GM10847 (cell line): Measurements from ENCODE around the gene SYT12.

Experiments
- POLR2A ChIP-seq: IDR thresholded peaks from 2 replicates; pipeline ENCODE4 v1.6.1; 2011; ENCODE audit not compliant: insufficient read length; ENCODE audit errors: extremely low read depth

The SYT12 gene, protein sequence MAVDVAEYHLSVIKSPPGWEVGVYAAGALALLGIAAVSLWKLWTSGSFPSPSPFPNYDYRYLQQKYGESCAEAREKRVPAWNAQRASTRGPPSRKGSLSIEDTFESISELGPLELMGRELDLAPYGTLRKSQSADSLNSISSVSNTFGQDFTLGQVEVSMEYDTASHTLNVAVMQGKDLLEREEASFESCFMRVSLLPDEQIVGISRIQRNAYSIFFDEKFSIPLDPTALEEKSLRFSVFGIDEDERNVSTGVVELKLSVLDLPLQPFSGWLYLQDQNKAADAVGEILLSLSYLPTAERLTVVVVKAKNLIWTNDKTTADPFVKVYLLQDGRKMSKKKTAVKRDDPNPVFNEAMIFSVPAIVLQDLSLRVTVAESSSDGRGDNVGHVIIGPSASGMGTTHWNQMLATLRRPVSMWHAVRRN

DNA sequence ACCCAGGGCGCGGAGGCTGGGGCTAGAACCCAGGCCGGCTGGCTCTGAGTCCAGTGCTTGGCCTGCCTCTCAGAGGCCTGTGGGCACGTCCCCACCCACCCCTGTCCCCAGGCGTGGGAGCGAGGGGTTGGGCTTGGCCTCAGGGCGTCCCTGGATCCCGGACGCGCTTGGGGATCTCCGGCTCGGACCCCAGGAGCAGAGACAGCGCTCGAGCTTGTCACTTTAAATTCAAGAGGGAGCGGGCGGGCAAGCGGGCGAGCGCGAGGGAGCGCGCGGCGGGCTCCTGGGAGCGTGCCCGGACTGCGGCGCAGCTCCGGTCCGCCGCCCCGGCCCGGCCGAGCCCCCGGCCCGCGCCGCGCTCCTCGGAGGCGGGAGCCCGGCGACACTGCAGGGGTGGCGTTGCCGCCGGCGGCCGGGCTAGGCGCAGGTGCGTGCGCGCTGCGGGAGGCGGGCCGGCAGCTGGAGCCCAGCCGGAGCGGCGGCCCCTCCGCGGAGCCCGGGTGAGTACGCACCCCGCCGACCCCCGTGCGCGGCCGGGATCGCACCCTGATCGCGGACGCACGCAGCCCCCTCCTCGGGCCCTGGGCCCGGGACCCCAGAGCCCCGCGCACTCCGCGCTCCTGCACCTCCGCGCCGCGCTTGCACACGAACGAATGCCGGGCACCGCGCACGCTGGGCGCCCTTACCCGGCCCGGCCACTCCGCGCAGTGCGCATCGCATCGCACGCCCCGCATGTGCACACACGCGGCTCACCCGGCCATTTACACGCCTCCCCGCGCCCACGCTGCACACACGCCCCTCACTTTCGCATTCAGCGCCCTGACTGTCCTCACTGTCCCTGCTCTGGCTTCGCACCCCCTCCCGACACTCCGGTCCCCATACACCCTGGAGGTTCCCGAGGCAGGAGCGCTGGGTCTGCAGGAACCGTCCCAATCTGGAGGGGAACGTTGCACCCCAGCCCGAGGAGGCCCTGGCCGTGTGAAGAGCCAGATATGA lies at the start of gene SYT12:
Gene SYT12, plus strand, starts transcription at position 174 of the 996 bp plus-strand sequence. CDS start 7,011 bp downstream, outside the sequence.
- no peak for TF ChIP-seq POLR2A

DNA sequence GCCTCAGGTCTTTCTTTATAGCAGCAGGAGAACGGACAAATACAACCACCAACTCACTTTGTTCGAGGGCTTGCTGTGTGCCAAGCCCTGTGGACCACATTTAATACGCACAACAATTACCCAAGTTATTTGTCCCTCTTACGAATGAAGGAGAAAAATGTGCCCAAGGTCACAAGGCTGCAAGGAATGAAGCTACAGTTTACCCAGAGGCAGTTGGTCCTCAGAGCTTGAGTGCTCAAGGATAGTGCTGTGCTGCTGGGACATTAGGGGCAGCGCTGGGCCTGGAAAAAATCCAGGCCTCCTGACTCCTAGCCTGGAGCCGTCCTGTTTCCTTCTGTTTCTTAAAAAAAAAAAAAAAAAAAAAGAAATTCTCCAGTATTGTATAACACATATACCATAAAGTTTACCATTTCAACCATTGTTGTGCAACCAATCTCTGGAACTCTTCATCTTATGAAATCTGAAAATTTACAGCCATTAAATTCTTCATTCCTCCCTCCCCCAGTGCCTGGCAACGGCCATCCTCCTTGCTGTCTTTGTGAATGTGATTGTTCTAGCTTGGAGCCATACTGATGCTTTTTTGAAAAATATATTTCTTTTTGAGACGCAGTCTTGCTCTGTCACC lies 48.9 kb upstream of the SYT12 start:
- TF ChIP-seq POLR2A: no peak

- TF ChIP-seq POLR2A: no peak
These were observed 48.1 kb upstream of the SYT12 start, which contains the start of gene C11orf86 for GRCh38 chr11:66974724-66975404. Gene C11orf86 (plus strand): TSS chr11:66975304. CDS start chr11:66975363, 59 bp downstream.

DNA sequence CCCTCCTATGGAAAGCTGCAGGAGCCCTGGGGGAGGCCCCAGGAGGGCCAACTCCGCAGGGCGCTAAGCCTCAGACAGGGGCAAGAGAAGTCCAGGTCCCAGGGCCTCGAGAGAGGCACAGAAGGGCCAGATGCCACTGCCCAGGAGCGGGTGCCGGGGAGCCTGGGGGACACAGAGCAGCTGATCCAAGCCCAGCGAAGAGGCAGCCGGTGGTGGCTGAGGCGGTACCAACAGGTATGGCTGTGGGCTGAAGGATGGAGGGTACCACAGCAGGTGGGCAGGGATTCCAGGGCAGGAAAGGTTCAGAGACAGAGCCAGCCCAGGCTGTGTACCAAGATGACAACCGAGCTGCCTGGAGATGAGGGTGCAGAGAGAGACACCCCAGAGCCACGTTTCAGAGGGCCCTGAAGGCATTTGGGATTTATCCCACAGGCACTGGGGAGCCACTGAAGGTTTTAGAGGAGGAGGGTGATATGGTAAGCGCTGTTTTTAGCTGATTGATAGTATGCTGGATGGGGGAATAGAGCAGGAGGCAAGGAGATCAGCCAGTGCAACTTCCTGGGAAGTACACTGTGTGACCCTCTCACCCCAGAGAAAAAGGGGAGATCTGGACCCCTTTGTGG lies 47.4 kb upstream of the SYT12 start:
- no peak for TF ChIP-seq POLR2A

GRCh38 chr11:66976028-66976467 lies 46.9 kb upstream of the SYT12 start:
- TF ChIP-seq POLR2A: no peak

GRCh38 chr11:66976925-66977324 lies 46.0 kb upstream of the SYT12 start:
- no peak for TF ChIP-seq POLR2A

DNA sequence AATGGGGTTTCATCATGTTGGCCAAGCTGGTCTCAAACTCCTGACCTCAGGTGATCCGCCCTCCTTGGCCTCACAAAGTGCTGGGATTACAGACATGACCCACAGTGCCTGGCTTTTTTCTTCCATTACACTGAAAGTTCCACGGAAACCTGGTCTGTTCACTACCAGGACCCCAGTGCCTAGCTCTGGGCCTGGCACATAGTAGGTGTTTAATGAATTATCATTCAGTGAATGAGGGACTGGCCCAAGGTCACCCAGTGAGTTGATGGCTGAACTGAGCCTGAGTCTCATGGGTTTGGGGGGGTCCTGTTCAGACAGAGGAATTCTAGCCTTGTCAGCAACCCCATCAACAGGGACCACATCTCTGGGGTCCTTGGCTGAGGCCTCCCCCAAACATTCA lies 44.7 kb upstream of the SYT12 start:
- TF ChIP-seq POLR2A: no peak

DNA sequence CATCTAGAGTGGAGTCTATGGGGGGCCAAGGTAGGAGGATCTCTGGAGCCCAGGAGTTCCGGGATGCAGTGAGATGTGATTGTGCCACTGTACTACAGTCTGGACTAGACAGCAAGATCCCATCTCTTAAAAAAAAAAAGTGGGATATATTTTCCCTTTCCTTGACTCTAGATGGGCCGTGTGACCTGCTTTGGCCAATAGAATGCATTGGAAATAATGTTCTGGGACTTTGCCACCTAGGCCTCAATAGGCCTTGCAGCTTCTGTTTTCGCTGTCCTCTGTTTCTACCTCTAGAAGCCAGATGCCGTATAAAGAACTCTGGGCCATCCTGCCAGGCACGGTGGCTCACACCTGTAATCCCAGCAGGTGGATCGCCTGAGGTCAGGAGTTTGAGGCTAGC lies 44.2 kb upstream of the SYT12 start:
- no peak for TF ChIP-seq POLR2A

DNA sequence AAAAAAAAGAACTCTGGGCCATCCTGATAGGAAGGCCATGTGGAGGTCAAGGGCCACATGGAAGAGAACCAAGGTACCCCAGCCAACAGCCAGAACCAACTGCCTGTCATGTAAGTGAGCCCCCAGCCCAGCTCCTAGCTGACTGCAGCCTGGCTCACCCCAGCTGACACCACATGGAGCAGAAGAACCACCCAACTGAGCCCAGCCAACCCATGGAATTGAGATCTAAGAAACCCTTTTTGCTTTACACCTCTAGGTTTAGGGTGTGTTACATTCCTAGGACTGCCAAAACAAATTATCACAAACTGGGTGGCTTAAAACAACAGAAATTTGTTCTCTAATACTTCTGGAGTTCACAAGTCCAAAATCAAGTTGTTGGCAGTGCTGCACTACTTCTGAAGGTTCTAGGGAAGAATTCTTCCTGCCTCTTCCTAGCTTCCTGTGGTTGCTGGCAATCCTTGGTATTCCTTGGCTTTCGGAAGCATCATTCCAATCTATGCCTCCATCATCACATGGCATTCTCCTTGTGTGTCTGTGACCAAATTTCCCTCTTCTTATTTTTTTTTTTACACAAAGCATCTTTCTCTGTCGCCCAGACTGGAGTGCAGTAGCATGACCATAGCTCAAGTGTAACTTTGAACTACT lies 43.5 kb upstream of the SYT12 start:
- no peak for TF ChIP-seq POLR2A

DNA sequence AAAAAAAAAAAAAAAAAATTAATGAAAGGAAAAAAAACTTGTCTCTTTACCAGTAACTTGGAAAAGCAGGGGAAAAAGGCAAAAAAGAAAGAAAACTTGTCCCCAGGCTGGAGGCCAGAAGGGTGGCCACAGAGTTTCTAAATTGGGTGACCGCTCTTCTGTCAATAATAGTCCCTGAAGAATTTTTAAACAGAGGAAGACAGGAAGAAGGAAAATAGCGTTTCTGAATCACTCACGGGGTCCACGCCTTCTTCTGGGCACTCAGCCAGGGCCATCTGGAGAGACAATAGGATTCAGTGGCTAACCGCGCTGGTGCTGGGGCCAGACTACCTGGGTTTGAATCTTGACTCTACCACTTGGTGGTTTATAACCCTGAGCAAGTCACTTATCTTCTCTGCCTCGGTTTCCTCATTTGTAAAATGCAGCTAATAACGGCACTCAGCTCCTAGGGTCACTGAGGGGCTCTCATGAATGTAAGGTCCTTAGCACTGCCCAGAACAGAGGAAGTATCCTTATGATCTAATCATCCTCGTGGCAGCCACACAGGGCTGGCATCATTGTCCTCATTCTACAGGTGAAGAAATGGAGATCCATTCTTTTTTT lies 40.9 kb upstream of the SYT12 start:
- no peak for TF ChIP-seq POLR2A

GRCh38 chr11:66983275-66983924 lies 39.5 kb upstream of the SYT12 start:
- TF ChIP-seq POLR2A: no peak

DNA sequence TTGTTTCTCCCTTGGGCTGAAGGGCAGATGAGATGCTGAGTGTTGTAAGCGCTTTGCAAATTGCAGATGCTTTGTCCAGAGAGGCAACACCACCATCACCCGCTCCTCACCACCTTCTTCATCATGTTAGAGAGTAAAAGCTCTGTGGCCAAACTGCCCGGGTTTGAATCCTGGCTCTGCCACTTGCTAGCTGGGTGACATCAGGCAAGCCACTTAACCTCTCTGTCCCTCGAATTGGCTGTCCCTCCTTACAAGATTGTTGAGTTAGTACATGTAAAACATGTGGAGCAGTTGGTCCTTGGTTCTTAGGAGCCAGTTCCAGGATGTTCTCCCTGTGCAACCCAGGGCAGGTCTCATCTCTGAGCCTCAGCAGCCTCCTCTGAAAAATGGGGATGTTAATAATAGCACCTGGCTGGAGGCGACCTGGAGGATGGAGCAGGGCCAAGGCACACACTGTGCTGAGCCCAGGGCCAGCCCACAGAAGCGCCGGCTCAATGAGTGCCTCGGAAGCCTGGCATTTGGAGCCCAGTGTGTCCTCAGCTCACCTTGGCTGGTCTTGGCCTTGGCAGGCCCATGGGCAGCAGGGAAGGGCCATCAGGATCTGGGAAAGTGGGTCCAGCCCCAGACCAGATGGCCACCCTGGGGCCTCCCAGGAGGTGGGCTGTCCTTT lies 37.3 kb upstream of the SYT12 start:
- TF ChIP-seq POLR2A: no peak
